Kidney (tissue), 14 donors: ENCODE data around the gene ADD2. TPM values are rescaled to one million over a fixed set of nuclear protein-coding genes. Genes with fewer than 3 reads are reported as not detected.

Source experiments
- DNase-seq, 5 donors: peaks; one replicate each; pipeline ENCODE4 v3.0.0-alpha.2; 2013 to 2020
- FAIRE-seq: peaks from 2 replicates; lab custom pipeline; 2012; peaks lifted over from hg19 to GRCh38; lab: Jason Lieb, UNC
- H3K27ac ChIP-seq, 2 donors: one replicate each; pipeline ENCODE4 v1.7.0; 2013; ENCODE audit warnings: low read depth in 2 of 2, low read length in 2 of 2, inconsistent platforms in 1 of 2
- H3K27me3 ChIP-seq: one replicate; pipeline ENCODE4 v1.7.1; 2013; ENCODE audit warnings: low read length, inconsistent platforms; ENCODE audit not compliant: control insufficient read depth, insufficient read depth
- H3K36me3 ChIP-seq, 3 donors: one replicate each; pipeline versions ENCODE4 v1.7.0 to v1.7.1; 2013; ENCODE audit warnings: low read length in 3 of 3, control low read depth in 1 of 3, inconsistent platforms in 1 of 3; ENCODE audit not compliant: insufficient read depth in 3 of 3, control insufficient read depth in 2 of 3
- H3K4me1 ChIP-seq, 3 donors: one replicate each; pipeline versions ENCODE4 v1.7.0 to v1.7.1; 2013; ENCODE audit warnings: low read length in 3 of 3, inconsistent platforms in 1 of 3, low read depth in 1 of 3; ENCODE audit not compliant: control insufficient read depth in 2 of 3, insufficient read depth in 2 of 3
- H3K4me3 ChIP-seq, 3 donors: one replicate each; pipeline versions ENCODE4 v1.7.0 to v1.8.1; 2013; ENCODE audit warnings: low read length in 3 of 3, control low read depth in 1 of 3, inconsistent platforms in 1 of 3
- H3K9ac ChIP-seq, 3 donors: one replicate each; pipeline versions ENCODE4 v1.7.0 to v1.7.1; 2013; ENCODE audit warnings: low read length in 3 of 3, control low read depth in 1 of 3, inconsistent platforms in 1 of 3
- H3K9me3 ChIP-seq, 3 donors: one replicate each; pipeline versions ENCODE4 v1.7.0 to v1.7.1; 2013; ENCODE audit warnings: low read length in 3 of 3, control low read depth in 1 of 3, inconsistent platforms in 1 of 3; ENCODE audit not compliant: control insufficient read depth in 2 of 3, insufficient read depth in 1 of 3
- intact Hi-C: fragments of 100-400 bp; cut with DNase I; formaldehyde crosslinking; loops from one replicate; pipeline ENCODE4 v1.11.1; 2022
- polyA plus RNA-seq: library from polyadenylated mRNA; stranded (reverse); fragments of 350-450 nt; fragmentation: Illumina TruSeq; extraction: RNeasy Lipid Tissue Mini Kit (QIAGEN cat#74804); gene quantifications from one replicate; pipeline ENCODE4 v1.2.3, GENCODE V29; 2014; ENCODE audit warnings: low read depth, low replicate concordance; ENCODE audit not compliant: insufficient read depth
- total RNA-seq: library from RNA; stranded (reverse); fragmentation: NEBNext Ultra II Directional; extraction: Animal tissue kit (Norgen Biotek cat#: 25700); gene quantifications from one replicate; pipeline ENCODE4 v1.2.1, GENCODE V29; 2021
- TF ChIP-seq, protein P1 (sequence below): IDR thresholded peaks from 3 replicates; pipeline ENCODE4 v1.5.1; 2012; ENCODE audit warnings: mild to moderate bottlenecking, moderate library complexity, borderline replicate concordance; ENCODE audit not compliant: insufficient read depth; ENCODE audit errors: extremely low read depth
- donor health status: control.
- donor health status: control.
- donor health status: control.
- donor health status: control.
- donor health status: control.
- donor health status: DM: yes; HTN: yes; CAD: no.
- donor health status: Normal renal cell carcinoma (clear cell type).

ADD2 gene
- total and polyA plus RNA-seq, 2 donors from 2014 or later = 2.9 TPM; not detected in 1

DNA sequence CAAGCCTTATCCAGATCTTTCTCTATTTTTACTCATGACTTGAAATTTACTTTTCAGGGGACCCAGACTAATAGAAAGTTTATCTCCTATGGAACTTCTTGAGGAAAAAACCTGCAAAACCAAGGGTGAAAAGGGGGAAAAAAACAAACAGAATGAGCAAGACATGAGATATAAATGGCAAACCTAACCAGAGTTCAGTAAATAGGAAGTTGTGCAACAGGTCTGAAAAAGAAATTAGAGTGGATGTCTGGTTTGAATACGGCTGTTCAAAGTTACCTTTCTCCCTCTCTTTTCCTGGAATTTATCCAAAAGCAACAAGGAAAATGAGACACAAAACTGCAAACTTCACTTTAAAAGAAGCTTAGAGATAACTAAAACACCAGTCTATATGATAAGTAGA, 135.6 kb downstream of the ADD2 start:
- FAIRE-seq (no peak), DNase-seq (no peak)
- no peaks in the 10 kb centered on the region for H3K4me1 ChIP-seq
- TF ChIP-seq, protein P1, sequence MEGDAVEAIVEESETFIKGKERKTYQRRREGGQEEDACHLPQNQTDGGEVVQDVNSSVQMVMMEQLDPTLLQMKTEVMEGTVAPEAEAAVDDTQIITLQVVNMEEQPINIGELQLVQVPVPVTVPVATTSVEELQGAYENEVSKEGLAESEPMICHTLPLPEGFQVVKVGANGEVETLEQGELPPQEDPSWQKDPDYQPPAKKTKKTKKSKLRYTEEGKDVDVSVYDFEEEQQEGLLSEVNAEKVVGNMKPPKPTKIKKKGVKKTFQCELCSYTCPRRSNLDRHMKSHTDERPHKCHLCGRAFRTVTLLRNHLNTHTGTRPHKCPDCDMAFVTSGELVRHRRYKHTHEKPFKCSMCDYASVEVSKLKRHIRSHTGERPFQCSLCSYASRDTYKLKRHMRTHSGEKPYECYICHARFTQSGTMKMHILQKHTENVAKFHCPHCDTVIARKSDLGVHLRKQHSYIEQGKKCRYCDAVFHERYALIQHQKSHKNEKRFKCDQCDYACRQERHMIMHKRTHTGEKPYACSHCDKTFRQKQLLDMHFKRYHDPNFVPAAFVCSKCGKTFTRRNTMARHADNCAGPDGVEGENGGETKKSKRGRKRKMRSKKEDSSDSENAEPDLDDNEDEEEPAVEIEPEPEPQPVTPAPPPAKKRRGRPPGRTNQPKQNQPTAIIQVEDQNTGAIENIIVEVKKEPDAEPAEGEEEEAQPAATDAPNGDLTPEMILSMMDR = no peak
- H3K9me3 ChIP-seq = no peaks in the 10 kb centered on the region
- H3K9ac ChIP-seq = no peak overlapping the region
- intact Hi-C loops = no loop called here
- H3K27me3 ChIP-seq = no peaks in the 10 kb centered on the region
- no peak overlapping the region for H3K4me3 ChIP-seq
- H3K36me3 ChIP-seq = no peaks in the 10 kb centered on the region
- no peak overlapping the region for H3K27ac ChIP-seq

DNA sequence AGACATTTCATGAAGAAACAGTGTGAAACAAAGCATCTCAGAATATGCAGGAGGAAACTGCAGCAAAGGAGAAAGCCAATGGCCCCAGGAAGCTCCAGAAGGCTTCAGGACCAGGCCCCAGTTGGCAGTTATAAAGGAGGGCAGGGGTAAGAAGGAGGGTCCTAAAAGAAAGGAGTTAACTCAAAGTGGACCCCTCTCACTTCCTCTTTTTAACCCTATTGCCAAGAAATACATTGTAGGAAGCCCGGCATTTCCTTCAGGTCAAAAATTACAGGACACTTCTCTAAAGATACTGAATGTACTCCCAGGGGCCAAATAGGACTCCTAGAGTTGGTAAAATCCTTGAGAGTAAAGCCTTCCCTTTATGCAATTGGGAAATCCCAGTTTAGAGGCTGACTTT, 137.2 kb downstream of the ADD2 start:
- no peak overlapping the region for H3K27ac ChIP-seq
- FAIRE-seq = no peak
- H3K9me3 ChIP-seq = no peaks in the 10 kb centered on the region
- H3K9ac ChIP-seq = no peak overlapping the region
- no peak for DNase-seq
- TF ChIP-seq, protein P1 = no peak
- H3K4me1 ChIP-seq = no peaks in the 10 kb centered on the region
- intact Hi-C loops = no loop called here
- no peak overlapping the region for H3K4me3 ChIP-seq
- H3K36me3 ChIP-seq = no peaks in the 10 kb centered on the region
- H3K27me3 ChIP-seq = no peaks in the 10 kb centered on the region

DNA sequence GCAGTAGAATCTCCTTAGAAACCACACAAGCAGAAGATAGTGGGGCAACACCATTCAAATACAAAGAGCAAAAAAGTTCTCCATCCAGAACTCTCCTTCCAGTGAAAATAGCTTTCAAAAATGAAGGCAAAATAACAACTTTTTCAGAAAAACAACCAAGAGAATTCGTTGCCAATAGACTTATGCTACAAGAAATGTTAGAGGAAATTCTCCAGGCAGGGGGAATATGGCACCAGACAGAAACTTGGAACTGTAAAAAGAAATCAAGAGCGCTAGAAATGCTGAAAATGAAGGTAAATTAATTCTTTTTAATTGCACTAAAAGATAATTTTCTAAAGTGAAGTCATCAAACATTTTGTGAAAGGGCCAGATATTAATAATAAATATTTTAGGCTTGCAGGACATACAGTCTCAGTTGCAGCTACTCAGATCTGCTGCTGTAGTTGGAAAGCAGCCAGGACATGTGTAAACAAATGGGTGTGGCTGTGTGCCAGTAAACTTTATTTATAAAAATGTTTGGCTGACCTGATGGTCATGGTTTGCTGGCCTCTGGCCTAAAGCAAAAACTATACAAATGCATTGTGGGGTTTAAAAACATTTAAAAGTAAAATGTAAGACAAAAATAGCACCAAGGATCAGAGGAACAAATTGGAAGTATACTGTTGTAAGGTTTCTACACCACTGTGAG, 140.6 kb downstream of the ADD2 start:
- DNase-seq (peak in 1 of 5 donors; percentile 38), FAIRE-seq (no peak)
- TF ChIP-seq, protein P1 = no peak
- Histone ChIP-seq H3K9ac (no peak overlapping the region), H3K36me3 (no peaks in the 10 kb centered on the region), H3K4me1 (no peaks in the 10 kb centered on the region), H3K9me3 (no peaks in the 10 kb centered on the region), H3K4me3 (no peak overlapping the region), H3K27me3 (no peaks in the 10 kb centered on the region), H3K27ac (no peak overlapping the region)
- intact Hi-C loops = no loop called here
